ENCODE results near the gene DHX36.

The DHX36 gene

DNA sequence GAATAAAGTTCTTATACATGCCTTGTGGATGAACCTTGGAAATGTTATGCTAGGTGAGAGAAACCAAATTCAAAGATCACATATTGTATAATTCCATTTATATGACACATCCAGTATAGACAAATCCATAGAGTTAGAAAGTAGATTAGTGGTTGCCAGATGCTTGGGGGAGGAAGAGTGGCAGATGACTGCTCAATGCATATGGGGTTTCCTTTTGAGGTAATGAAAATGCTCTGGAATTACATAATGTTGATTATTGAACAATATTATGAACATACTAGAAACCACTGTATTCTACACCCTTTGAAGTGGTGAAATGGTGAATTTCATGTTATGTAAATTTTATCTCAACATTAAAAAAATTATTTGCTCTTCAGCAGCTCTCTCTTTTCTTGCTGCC lies 100.8 kb downstream of the DHX36 start:
- no peak for DNase-seq (ENCODE audit: low spot score)

Data from NAMALWA (cell line).